ENCODE measurements around the gene ADAMTS7. TPM values are rescaled to one million over a fixed set of nuclear protein-coding genes. Genes with fewer than 3 reads are reported as not detected.

ADAMTS7 gene
- total and polyA plus RNA-seq, 2 of the 4 experiments (the other 2 are of a cell fraction): 1.4 to 12.6 TPM

- H3K27me3 ChIP-seq (ENCODE audit: control insufficient read depth, insufficient read depth, low read length): no peaks in the 10 kb centered on the region
- peaks cover 5% of the 10 kb centered on the region; the same call in 1 of the 2 replicates for H3K4me1 ChIP-seq (ENCODE audit: control insufficient read depth, insufficient read depth, low read length)
- no peak overlapping the region for H3K4me2 ChIP-seq (ENCODE audit: low read depth, low read length)
- WGBS, 2 experiments (ENCODE audit: extremely low coverage in 2 of 2, insufficient read length in 1 of 2): no CpG with 5 or more reads among the region's 3 CpGs
- H3K56ac ChIP-seq (ENCODE audit: extremely low read depth, insufficient read depth, low read length): no peak overlapping the region
- no peak for TF ChIP-seq SMC3 (IDR thresholded peaks at IDR 0.05; ENCODE audit: low read depth, low read length)
- TF ChIP-seq MXI1 (IDR thresholded peaks at IDR 0.05; ENCODE audit: borderline replicate concordance, low read depth, low read length): no peak
- TF ChIP-seq CHD1 (IDR thresholded peaks at IDR 0.05; ENCODE audit: low read depth, low read length): no peak
- no peak for TF ChIP-seq CEBPB (IDR thresholded peaks at IDR 0.05; ENCODE audit: low read depth, low read length)
- TF ChIP-seq RFX5 (IDR thresholded peaks at IDR 0.05; ENCODE audit: low read depth, low read length): no peak
- no peak for TF ChIP-seq POLR2A (IDR thresholded peaks at IDR 0.05; ENCODE audit: low read depth, low read length)
- dilution Hi-C loops (cut with HindIII; ENCODE audit: low sequenced_read_pairs, unreplicated experiment): no loop called here
- ATAC-seq (ENCODE audit: low read depth) (peak; percentile 17; the same call in 1 of the 2 replicates), DNase-seq (no peak)
- ChIA-PET POLR2A (ENCODE audit: unreplicated experiment) (no interaction called here), CTCF (no interaction called here)
- no peak overlapping the region for H3K27ac ChIP-seq (ENCODE audit: insufficient read depth, low read length)
- no peak overlapping the region for H2AK9ac ChIP-seq (replicated peaks; ENCODE audit: low read depth, low read length, poor library complexity)
- H4K8ac ChIP-seq (ENCODE audit: low read depth in 2 of 2, low read length in 2 of 2): no peak overlapping the region
- H3K79me1 ChIP-seq (ENCODE audit: low read depth in 1 of 2, low read length in 2 of 2): no peaks in the 10 kb centered on the region
- no peak overlapping the region for H3K18ac ChIP-seq (ENCODE audit: low read depth, low read length)
- no peaks in the 10 kb centered on the region for H3K9me1 ChIP-seq (ENCODE audit: insufficient read depth, low read length)
- no peak overlapping the region for H3K9ac ChIP-seq (ENCODE audit: low read depth, low read length)
- no peak overlapping the region for H2BK20ac ChIP-seq (ENCODE audit: low read depth, low read length)
- no peak overlapping the region for H2AFZ ChIP-seq (replicated peaks; ENCODE audit: low read length, poor library complexity)
- H2BK120ac ChIP-seq (ENCODE audit: low read depth, low read length): no peak overlapping the region
- no peaks in the 10 kb centered on the region for H4K20me1 ChIP-seq (ENCODE audit: insufficient read depth, low read length)
- no peak overlapping the region for H2AK5ac ChIP-seq (ENCODE audit: low read depth, low read length)
- no peak overlapping the region for H2BK5ac ChIP-seq (ENCODE audit: low read depth, low read length, poor library complexity, severe bottlenecking)
- H2BK15ac ChIP-seq (ENCODE audit: low read depth, low read length): no peak overlapping the region
- no peak overlapping the region for H4K91ac ChIP-seq (ENCODE audit: insufficient read depth, low read depth, low read length)
- H3K4ac ChIP-seq (ENCODE audit: low read depth, low read length): no peak overlapping the region
- no peaks in the 10 kb centered on the region for H3K36me3 ChIP-seq (ENCODE audit: control insufficient read depth, insufficient read depth, low read length)
- intact Hi-C loops (cut with micrococcal nuclease): no loop called here
- no peak overlapping the region for H3K23ac ChIP-seq (ENCODE audit: low read depth, low read length)
- in situ Hi-C loops (cut with MboI; ENCODE audit: low sequenced_read_pairs): no loop called here
- H3K14ac ChIP-seq (replicated peaks; ENCODE audit: low read depth, low read length): no peak overlapping the region
- H3K4me3 ChIP-seq (ENCODE audit: insufficient read depth, low read depth, low read length): no peak overlapping the region
- BruUV-seq (replicated peaks): no TSS peak
- H3K9me3 ChIP-seq (ENCODE audit: control insufficient read depth, insufficient read depth, low read length): no peaks in the 10 kb centered on the region
- no peak overlapping the region for H4K5ac ChIP-seq (ENCODE audit: low read depth, low read length)
These were observed 11.2 kb upstream of the ADAMTS7 start for GRCh38 chr15:78822514-78822913.

Data from IMR-90 (cell line).